ENCODE measurements around the gene CTNNA3. TPM values are rescaled to one million over a fixed set of nuclear protein-coding genes. Genes with fewer than 3 reads are reported as not detected.

The CTNNA3 gene
- total RNA-seq, 2 donors from 2014 or later, result 0.37 to 1.1 TPM

DNA sequence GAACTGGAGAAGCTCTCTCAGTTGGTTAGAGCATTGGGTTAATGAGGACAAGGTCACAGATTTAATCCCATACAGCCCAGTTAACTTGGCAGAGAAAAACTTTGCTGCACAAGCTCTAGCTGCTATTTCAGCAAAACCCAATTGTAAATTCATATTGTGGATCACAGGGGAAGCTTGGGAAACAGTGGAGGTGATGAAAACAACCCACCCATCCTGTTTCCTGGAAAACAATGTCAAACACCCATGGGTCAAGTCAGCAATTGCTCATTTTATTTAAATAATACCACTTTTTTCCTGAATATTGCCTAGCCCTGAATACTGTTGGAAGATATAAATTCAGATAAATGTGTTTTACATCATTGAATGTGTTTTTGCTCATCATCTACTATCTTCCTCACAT lies 1670.8 kb downstream of the CTNNA3 start:
- intact Hi-C loops (cut with DNase I), result no loop called here
- H3K36me3 ChIP-seq, result no peaks in the 10 kb centered on the region
- no peaks in the 10 kb centered on the region for H3K4me1 ChIP-seq
- no peak overlapping the region for H3K4me3 ChIP-seq
- H3K9me3 ChIP-seq, result no peaks in the 10 kb centered on the region
- no peaks in the 10 kb centered on the region for H3K27me3 ChIP-seq
- no peak overlapping the region for H3K27ac ChIP-seq
- H3K9ac ChIP-seq (ENCODE audit: low read depth in 2 of 2, low read length in 2 of 2), result no peak overlapping the region
- TF ChIP-seq CTCF (IDR thresholded peaks at IDR 0.05), result no peak
- DNase-seq, result no peak

GRCh38 chr10:66021423-66021822 lies 1674.6 kb downstream of the CTNNA3 start:
- no peak overlapping the region for H3K4me3 ChIP-seq
- intact Hi-C loops (cut with DNase I), result no loop called here
- no peaks in the 10 kb centered on the region for H3K4me1 ChIP-seq
- no peak for DNase-seq
- H3K36me3 ChIP-seq, result no peaks in the 10 kb centered on the region
- no peak overlapping the region for H3K27ac ChIP-seq
- TF ChIP-seq CTCF (IDR thresholded peaks at IDR 0.05), result no peak
- no peak overlapping the region for H3K9ac ChIP-seq (ENCODE audit: low read depth in 2 of 2, low read length in 2 of 2)
- no peaks in the 10 kb centered on the region for H3K27me3 ChIP-seq
- no peaks in the 10 kb centered on the region for H3K9me3 ChIP-seq

GRCh38 chr10:66008221-66008620 lies 1687.8 kb downstream of the CTNNA3 start:
- H3K27ac ChIP-seq, result no peak overlapping the region
- H3K9me3 ChIP-seq, result no peaks in the 10 kb centered on the region

GRCh38 chr10:66006411-66006810 lies 1689.6 kb downstream of the CTNNA3 start:
- Histone ChIP-seq H3K36me3 (no peaks in the 10 kb centered on the region), H3K4me1 (no peaks in the 10 kb centered on the region), H3K9ac (ENCODE audit: low read depth in 2 of 2, low read length in 2 of 2) (no peak overlapping the region), H3K27ac (no peak overlapping the region), H3K9me3 (no peaks in the 10 kb centered on the region), H3K4me3 (no peak overlapping the region), H3K27me3 (no peaks in the 10 kb centered on the region)
- intact Hi-C loops (cut with DNase I), result no loop called here
- no peak for TF ChIP-seq CTCF (IDR thresholded peaks at IDR 0.05)
- no peak for DNase-seq

More at GRCh38 chr10:66008221-66008620, 1687.8 kb downstream of the CTNNA3 start:
- Histone ChIP-seq H3K27me3 (no peaks in the 10 kb centered on the region), H3K4me1 (no peaks in the 10 kb centered on the region), H3K9ac (ENCODE audit: low read depth in 2 of 2, low read length in 2 of 2) (no peak overlapping the region), H3K36me3 (no peaks in the 10 kb centered on the region), H3K4me3 (no peak overlapping the region)
- intact Hi-C loops (cut with DNase I), result no loop called here
- no peak for DNase-seq
- TF ChIP-seq CTCF (IDR thresholded peaks at IDR 0.05), result no peak

DNA sequence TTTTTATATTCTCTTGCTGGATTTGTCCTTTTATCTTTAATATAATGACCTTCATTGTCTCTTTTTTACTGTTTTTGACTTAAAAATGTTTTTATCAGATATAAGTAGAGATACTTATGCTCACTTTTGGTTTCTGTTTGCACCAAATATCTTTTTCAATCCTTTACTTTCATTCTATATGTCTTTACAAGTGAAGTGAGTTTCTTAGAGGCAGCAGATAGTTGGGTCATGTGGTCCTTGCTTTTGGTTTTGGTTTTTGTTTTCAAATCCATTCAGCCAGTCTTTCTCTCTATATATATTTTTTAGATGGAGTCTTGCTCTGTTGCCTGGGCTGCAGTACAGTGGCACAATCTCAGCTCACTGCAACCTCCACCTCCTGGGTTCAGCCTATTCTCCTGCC lies 1702.5 kb downstream of the CTNNA3 start:
- Histone ChIP-seq H3K4me1 (no peaks in the 10 kb centered on the region), H3K27ac (no peak overlapping the region), H3K9me3 (no peaks in the 10 kb centered on the region), H3K36me3 (no peaks in the 10 kb centered on the region), H3K27me3 (no peaks in the 10 kb centered on the region), H3K9ac (ENCODE audit: low read depth in 2 of 2, low read length in 2 of 2) (no peak overlapping the region), H3K4me3 (no peak overlapping the region)
- no peak for TF ChIP-seq CTCF (IDR thresholded peaks at IDR 0.05)
- DNase-seq, result no peak
- intact Hi-C loops (cut with DNase I), result no loop called here

DNA sequence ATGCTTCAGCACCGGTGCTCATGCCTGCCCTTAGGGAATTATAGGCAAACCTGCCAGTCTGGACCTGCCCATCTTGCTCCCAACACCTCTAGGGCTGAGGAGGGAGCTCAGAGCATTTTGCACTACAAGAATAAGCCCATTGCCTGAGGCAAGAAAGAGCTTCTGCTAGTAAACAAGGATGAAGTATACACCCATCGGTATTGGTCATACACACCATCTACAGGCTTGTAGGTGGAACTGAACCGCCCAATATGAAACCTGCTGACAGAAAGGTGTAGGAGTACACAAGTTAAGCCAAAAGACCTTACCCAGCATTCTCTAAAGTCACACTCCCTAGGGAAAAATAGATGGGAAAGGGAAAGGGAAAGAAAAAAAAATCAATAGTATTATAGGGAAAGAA lies 1727.1 kb downstream of the CTNNA3 start:
- Histone ChIP-seq H3K9ac (ENCODE audit: low read depth in 2 of 2, low read length in 2 of 2) (no peak overlapping the region), H3K36me3 (no peaks in the 10 kb centered on the region), H3K9me3 (no peaks in the 10 kb centered on the region), H3K27me3 (no peaks in the 10 kb centered on the region), H3K27ac (no peak overlapping the region), H3K4me3 (no peak overlapping the region), H3K4me1 (no peaks in the 10 kb centered on the region)
- no peak for TF ChIP-seq CTCF (IDR thresholded peaks at IDR 0.05)
- intact Hi-C loops (cut with DNase I), result no loop called here
- no peak for DNase-seq

Measured in colonic mucosa (tissue), 4 donors.